ENCODE data around the gene MT1X.

Gene MT1X

GRCh38 chr16:56679078-56679730 lies 3.1 kb upstream of the MT1X start:
- DNase-seq (ENCODE audit: low read depth in 2 of 2), result no peak

GRCh38 chr16:56679818-56680217 lies 2.5 kb upstream of the MT1X start:
- no peak for DNase-seq (ENCODE audit: low read depth in 2 of 2)

- no peak for DNase-seq (ENCODE audit: low read depth in 2 of 2)
Measured at GRCh38 chr16:56682703-56683397, 580 bp downstream of the MT1X start.

GRCh38 chr16:56683424-56684172 lies 1.3 kb downstream of the MT1X start:
- DNase-seq (ENCODE audit: low read depth in 2 of 2), result no peak

- no peak for DNase-seq (ENCODE audit: low read depth in 2 of 2)
Measured at GRCh38 chr16:56684256-56684925, 2.1 kb downstream of the MT1X start.

- DNase-seq (ENCODE audit: low read depth in 2 of 2), result no peak
Measured at GRCh38 chr16:56684926-56685590, 2.8 kb downstream of the MT1X start.

GRCh38 chr16:56686758-56687157 lies 4.5 kb downstream of the MT1X start:
- no peak for DNase-seq (ENCODE audit: low read depth in 2 of 2)

GRCh38 chr16:56688762-56689161 lies 6.5 kb downstream of the MT1X start:
- DNase-seq (ENCODE audit: low read depth in 2 of 2), result no peak

- DNase-seq (ENCODE audit: low read depth in 2 of 2), result no peak
Measured at GRCh38 chr16:56689171-56689570, 6.9 kb downstream of the MT1X start.

GRCh38 chr16:56690420-56691122 lies 8.3 kb downstream of the MT1X start:
- no peak for DNase-seq (ENCODE audit: low read depth in 2 of 2)

- no peak for DNase-seq (ENCODE audit: low read depth in 2 of 2)
Measured at GRCh38 chr16:56691885-56692284, 9.6 kb downstream of the MT1X start.

GRCh38 chr16:56695246-56695645 lies 13.0 kb downstream of the MT1X start:
- DNase-seq (ENCODE audit: low read depth in 2 of 2), result no peak

- no peak for DNase-seq (ENCODE audit: low read depth in 2 of 2)
Measured at GRCh38 chr16:56697456-56698155, 15.3 kb downstream of the MT1X start.

- DNase-seq (ENCODE audit: low read depth in 2 of 2), result no peak
Measured at GRCh38 chr16:56700195-56700594, 17.9 kb downstream of the MT1X start.

- no peak for DNase-seq (ENCODE audit: low read depth in 2 of 2)
Measured at GRCh38 chr16:56700631-56701030, 18.4 kb downstream of the MT1X start.

GRCh38 chr16:56701534-56701933 lies 19.3 kb downstream of the MT1X start:
- no peak for DNase-seq (ENCODE audit: low read depth in 2 of 2)

- DNase-seq (ENCODE audit: low read depth in 2 of 2), result no peak
Measured at GRCh38 chr16:56702836-56703235, 20.6 kb downstream of the MT1X start.

- DNase-seq (ENCODE audit: low read depth in 2 of 2), result no peak
Measured at GRCh38 chr16:56708525-56709442, 26.5 kb downstream of the MT1X start.

GRCh38 chr16:56709443-56710040 lies 27.3 kb downstream of the MT1X start:
- DNase-seq (ENCODE audit: low read depth in 2 of 2), result no peak
